A549 (cell line): ENCODE data around the gene LAMA3. TPM values are rescaled to one million over a fixed set of nuclear protein-coding genes. Genes with fewer than 3 reads are reported as not detected.

ENCODE experiments used
- ATAC-seq, 2 experiments: fragments of 200-7000 bp in 1 of 2; fragments of >200 bp in 1 of 2; cut with Nextera tagmentation in 1 of 2; cut with Tn5 transposase in 1 of 2; 3 replicates each; pipeline versions ENCODE4 v1.8.0 to v1.9.1; 2018 to 2020; ENCODE audit warnings: mild to moderate bottlenecking in 1 of 2, moderate library complexity in 1 of 2
- CTCF ChIA-PET: fragments of 300-600 bp; sonication (Branson Sonifier 250); formaldehyde crosslinking; extraction: SDS; loops from one replicate; lab custom pipeline; 2021; ENCODE audit warnings: antibody characterized with exemption, inconsistent platforms; lab: Yijun Ruan, JAX
- POLR2A ChIA-PET: fragments of 350-600 bp; formaldehyde crosslinking; extraction: SDS; loops from one replicate; lab custom pipeline; 2021; ENCODE audit warnings: antibody characterized with exemption, inconsistent platforms; lab: Yijun Ruan, JAX
- DNase-seq, 2 experiments: peaks; one replicate each; pipeline versions ENCODE4 v3.0.0 to v3.0.0-alpha.2; 2011 to 2016; ENCODE audit warnings: low read depth in 1 of 2, low spot score in 1 of 2
- FAIRE-seq: peaks from 2 replicates; lab custom pipeline; 2011; peaks lifted over from hg19 to GRCh38; lab: Jason Lieb, UNC
- H3K27ac ChIP-seq, 2 experiments: fragments of >200 bp; sonication (Bioruptor Twin); formaldehyde crosslinking; 3 replicates each; pipeline ENCODE4 v1.5.1; 2016 to 2017
- H3K4me1 ChIP-seq: fragments of >200 bp; sonication (Bioruptor Twin); formaldehyde crosslinking; 3 replicates; pipeline ENCODE4 v1.6.1; 2016
- H3K4me2 ChIP-seq: fragments of >200 bp; sonication (Bioruptor Twin); formaldehyde crosslinking; 3 replicates; pipeline ENCODE4 v1.6.1; 2016
- H3K4me3 ChIP-seq: fragments of >200 bp; sonication (Bioruptor Twin); formaldehyde crosslinking; 3 replicates; pipeline ENCODE4 v1.5.1; 2016
- H3K9me3 ChIP-seq: fragments of >200 bp; sonication (Bioruptor Twin); formaldehyde crosslinking; 3 replicates; pipeline ENCODE4 v1.6.1; 2016
- CHD4 ChIP-seq: fragments of 200-600 bp; sonication (generic); IDR thresholded peaks from 2 replicates; pipeline ENCODE4 v1.6.1; 2016; ENCODE audit warnings: antibody characterized with exemption, mild to moderate bottlenecking, borderline replicate concordance
- ESRRA ChIP-seq: fragments of 150-350 bp; IDR thresholded peaks from 2 replicates; pipeline ENCODE4 v1.6.1; 2014; ENCODE audit warnings: mild to moderate bottlenecking, low read length, borderline replicate concordance
- FOSB ChIP-seq: fragments of 250-450 bp; sonication (Bioruptor Pico); IDR thresholded peaks from 2 replicates; pipeline ENCODE4 v1.5.0; 2020; ENCODE audit warnings: mild to moderate bottlenecking, moderate library complexity
- FOXS1 ChIP-seq: fragments of 250-450 bp; sonication (Bioruptor Pico); IDR thresholded peaks from 2 replicates; pipeline ENCODE4 v1.5.0; 2020; ENCODE audit warnings: mild to moderate bottlenecking, moderate library complexity
- HEYL ChIP-seq: fragments of 250-450 bp; sonication (Bioruptor Pico); IDR thresholded peaks from 2 replicates; pipeline ENCODE4 v1.8.0; 2021; ENCODE audit warnings: mild to moderate bottlenecking, moderate library complexity
- MAFK ChIP-seq: fragments of 450-650 bp; IDR thresholded peaks from 2 replicates; pipeline ENCODE4 v1.6.1; 2014; ENCODE audit not compliant: partially characterized antibody
- MAZ ChIP-seq: fragments of 150-350 bp; IDR thresholded peaks from 2 replicates; pipeline ENCODE4 v1.6.1; 2014; ENCODE audit warnings: antibody characterized with exemption, low read depth, low read length, borderline replicate concordance
- RAD21 ChIP-seq, 2 experiments: fragments of >200 bp in 1 of 2; sonication (Bioruptor Twin) in 1 of 2; formaldehyde crosslinking in 1 of 2; IDR thresholded peaks in 1 of 2; conservative IDR thresholded peaks in 1 of 2; 2 replicates in 1 of 2; 3 replicates in 1 of 2; pipeline ENCODE4 v1.6.1; 2012 to 2018; ENCODE audit warnings: inconsistent platforms in 1 of 2
- RNF2 ChIP-seq: fragments of 200-600 bp; sonication (generic); IDR thresholded peaks from 2 replicates; pipeline ENCODE4 v1.6.1; 2016; ENCODE audit warnings: low read depth, mild to moderate bottlenecking, antibody characterized with exemption, moderate library complexity, borderline replicate concordance
- SMC3 ChIP-seq: fragments of >200 bp; sonication (Bioruptor Twin); formaldehyde crosslinking; IDR thresholded peaks from 3 replicates; pipeline ENCODE4 v1.6.1; 2018; ENCODE audit warnings: inconsistent platforms
- ZC3H11A ChIP-seq: fragments of 450-650 bp; IDR thresholded peaks from 2 replicates; pipeline ENCODE4 v1.6.1; 2014; ENCODE audit warnings: antibody characterized with exemption, mild to moderate bottlenecking
- ZFP36 ChIP-seq: fragments of 450-650 bp; IDR thresholded peaks from 2 replicates; pipeline ENCODE4 v1.6.1; 2014; ENCODE audit warnings: borderline replicate concordance; ENCODE audit not compliant: partially characterized antibody
- ZNF302 ChIP-seq: fragments of 250-450 bp; sonication (Bioruptor Pico); IDR thresholded peaks from 2 replicates; pipeline ENCODE4 v1.9.0; 2021; ENCODE audit warnings: inconsistent platforms, mild to moderate bottlenecking, moderate library complexity
- WGBS: methylation state at CpG from one replicate; pipeline ENCODE4 v1.1.6; 2017; ENCODE audit errors: missing lambda C conversion rate; 5-methylcytosine and 5-hydroxymethylcytosine counted together
- polyA plus RNA-seq, 4 experiments: library from polyadenylated mRNA; depleted of rRNA in 3 of 4; stranded (reverse); fragments of >200 nt; fragmentation: RNase III in 1 of 4; extraction: RNeasy Plus Mini Kit Qiagen cat#74134 plus additional on column Dnase treatment in 1 of 4; gene quantifications; 2 replicates in 3 of 4; 3 replicates in 1 of 4; pipeline ENCODE4 v1.2.3, GENCODE V29; 2011 to 2017
- TF ChIP-seq, protein P1 (sequence below): IDR thresholded peaks from 2 replicates; pipeline ENCODE4 v1.6.1; 2012
- TF ChIP-seq, protein P2 (sequence below): fragments of >200 bp; sonication (Bioruptor Twin); formaldehyde crosslinking; IDR thresholded peaks from 3 replicates; pipeline ENCODE4 v1.6.1; 2016
- TF ChIP-seq, protein P3 (sequence below): fragments of 250-450 bp; sonication (Bioruptor Pico); IDR thresholded peaks from 2 replicates; pipeline ENCODE4 v1.5.0; 2021; ENCODE audit warnings: mild to moderate bottlenecking, moderate library complexity, borderline replicate concordance
- TF ChIP-seq, protein P4 (sequence below): fragments of >200 bp; sonication (Bioruptor Twin); formaldehyde crosslinking; IDR thresholded peaks from 3 replicates; pipeline ENCODE4 v1.5.1; 2016
- TF ChIP-seq, protein P5 (sequence below): IDR thresholded peaks from 2 replicates; pipeline ENCODE4 v1.6.1; 2012; ENCODE audit warnings: low read depth, borderline replicate concordance

LAMA3 gene
- polyA plus RNA-seq, 2 of the 4 experiments (the other 2 are of a cell fraction) = 18.2 to 31.0 TPM

DNA sequence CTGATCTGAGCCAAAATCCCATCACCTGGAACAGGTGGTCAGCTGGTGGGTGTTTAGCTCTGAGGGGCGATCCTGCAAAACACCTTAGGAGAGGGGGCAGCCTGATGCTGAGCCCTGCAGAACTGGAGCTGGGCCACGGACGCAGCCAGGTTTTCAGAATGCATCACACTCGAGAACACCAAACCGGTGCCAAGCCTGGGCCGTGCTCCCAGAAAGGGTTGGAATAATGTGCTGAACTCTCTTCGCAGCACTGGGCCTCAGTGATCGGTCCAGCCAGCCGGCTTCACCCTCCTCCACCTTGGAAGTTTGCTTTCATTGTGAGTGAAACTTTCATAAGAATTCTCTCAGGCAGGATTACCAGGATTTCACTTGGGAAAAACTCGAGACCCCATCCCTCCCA is 268.8 kb downstream of the LAMA3 start:
- POLR2A ChIA-PET = no interaction called here
- no peak overlapping the region for H3K4me3 ChIP-seq
- no peak overlapping the region for H3K4me2 ChIP-seq
- CTCF ChIA-PET = interaction anchor here (0.8 kb wide), 1 partner anchor 40 kb away, joined by 3 read pairs; no protein-coding TSS in a partner anchor
- DNase-seq = no peak
- TF ChIP-seq HEYL (CRISPR knock-in tag) (no peak), RAD21 (conservative IDR thresholded peaks at IDR 0.05 in 1 of 2, IDR thresholded peaks at IDR 0.05 in 1 of 2) (no peak), ZNF302 (CRISPR knock-in tag) (no peak), RNF2 (no peak), CHD4 (no peak), MAZ (no peak), ZFP36 (no peak), FOXS1 (no peak), FOSB (CRISPR knock-in tag) (no peak), MAFK (no peak), ZC3H11A (no peak), ESRRA (no peak)
- TF ChIP-seq, protein P1, sequence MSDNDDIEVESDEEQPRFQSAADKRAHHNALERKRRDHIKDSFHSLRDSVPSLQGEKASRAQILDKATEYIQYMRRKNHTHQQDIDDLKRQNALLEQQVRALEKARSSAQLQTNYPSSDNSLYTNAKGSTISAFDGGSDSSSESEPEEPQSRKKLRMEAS = no peak
- TF ChIP-seq, protein P2, sequence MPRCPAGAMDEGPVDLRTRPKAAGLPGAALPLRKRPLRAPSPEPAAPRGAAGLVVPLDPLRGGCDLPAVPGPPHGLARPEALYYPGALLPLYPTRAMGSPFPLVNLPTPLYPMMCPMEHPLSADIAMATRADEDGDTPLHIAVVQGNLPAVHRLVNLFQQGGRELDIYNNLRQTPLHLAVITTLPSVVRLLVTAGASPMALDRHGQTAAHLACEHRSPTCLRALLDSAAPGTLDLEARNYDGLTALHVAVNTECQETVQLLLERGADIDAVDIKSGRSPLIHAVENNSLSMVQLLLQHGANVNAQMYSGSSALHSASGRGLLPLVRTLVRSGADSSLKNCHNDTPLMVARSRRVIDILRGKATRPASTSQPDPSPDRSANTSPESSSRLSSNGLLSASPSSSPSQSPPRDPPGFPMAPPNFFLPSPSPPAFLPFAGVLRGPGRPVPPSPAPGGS = no peak
- TF ChIP-seq, protein P3, sequence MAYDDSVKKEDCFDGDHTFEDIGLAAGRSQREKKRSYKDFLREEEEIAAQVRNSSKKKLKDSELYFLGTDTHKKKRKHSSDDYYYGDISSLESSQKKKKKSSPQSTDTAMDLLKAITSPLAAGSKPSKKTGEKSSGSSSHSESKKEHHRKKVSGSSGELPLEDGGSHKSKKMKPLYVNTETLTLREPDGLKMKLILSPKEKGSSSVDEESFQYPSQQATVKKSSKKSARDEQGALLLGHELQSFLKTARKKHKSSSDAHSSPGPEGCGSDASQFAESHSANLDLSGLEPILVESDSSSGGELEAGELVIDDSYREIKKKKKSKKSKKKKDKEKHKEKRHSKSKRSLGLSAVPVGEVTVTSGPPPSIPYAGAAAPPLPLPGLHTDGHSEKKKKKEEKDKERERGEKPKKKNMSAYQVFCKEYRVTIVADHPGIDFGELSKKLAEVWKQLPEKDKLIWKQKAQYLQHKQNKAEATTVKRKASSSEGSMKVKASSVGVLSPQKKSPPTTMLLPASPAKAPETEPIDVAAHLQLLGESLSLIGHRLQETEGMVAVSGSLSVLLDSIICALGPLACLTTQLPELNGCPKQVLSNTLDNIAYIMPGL = no peak
- TF ChIP-seq, all 56 proteins: peak for 0
- no peaks in the 10 kb centered on the region for H3K4me1 ChIP-seq
- no peaks in the 10 kb centered on the region for H3K9me3 ChIP-seq
- ATAC-seq (no peak), FAIRE-seq (no peak)
- H3K27ac ChIP-seq = no peak overlapping the region
- 79% methylated on average over 8 of the region's 10 CpGs for WGBS

DNA sequence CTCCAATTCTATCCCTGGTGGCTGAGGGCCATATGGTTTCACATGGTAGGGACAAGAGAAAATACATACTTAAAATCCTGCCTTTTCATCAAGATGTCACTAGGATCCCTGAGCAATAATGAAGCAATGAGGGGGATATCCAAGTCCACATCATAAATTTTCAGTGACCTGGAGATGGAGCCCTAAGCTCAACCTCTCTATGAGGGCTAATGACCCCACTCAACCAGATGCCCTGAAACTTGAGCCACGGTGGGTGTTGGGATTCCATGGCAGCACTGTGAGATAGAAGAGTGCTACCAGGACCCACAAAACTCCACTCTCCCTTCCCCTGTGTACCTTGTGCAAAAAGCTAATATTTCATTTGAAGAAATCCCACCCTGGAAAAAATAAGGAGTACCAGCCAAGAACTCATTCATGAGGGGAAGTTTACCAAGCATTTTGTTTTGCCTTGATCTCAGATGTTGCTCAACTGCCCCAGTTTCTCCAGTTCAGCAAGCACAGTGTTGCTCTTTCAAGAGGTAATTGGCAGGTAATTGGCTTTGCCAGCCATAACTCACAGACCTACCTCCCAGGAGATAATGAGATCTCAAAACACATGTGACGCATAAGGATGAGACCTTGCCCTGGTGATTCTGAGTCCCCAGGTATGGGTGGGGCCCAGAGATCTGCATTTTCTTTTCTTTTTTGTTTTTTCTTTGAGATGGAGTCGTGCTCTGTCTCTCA is 274.4 kb downstream of the LAMA3 start:
- no peak for FAIRE-seq
- ChIA-PET CTCF (interaction anchor here (1.2 kb wide), 1 partner anchor 9 kb away, joined by 3 read pairs; no protein-coding TSS in a partner anchor), POLR2A (no interaction called here)
- Histone ChIP-seq H3K9me3 (no peaks in the 10 kb centered on the region), H3K4me2 (no peak overlapping the region), H3K4me3 (no peak overlapping the region), H3K27ac (no peak overlapping the region), H3K4me1 (peaks cover 9% of the 10 kb centered on the region; the same call in 1 of the 3 replicates)
- TF ChIP-seq, protein P4, sequence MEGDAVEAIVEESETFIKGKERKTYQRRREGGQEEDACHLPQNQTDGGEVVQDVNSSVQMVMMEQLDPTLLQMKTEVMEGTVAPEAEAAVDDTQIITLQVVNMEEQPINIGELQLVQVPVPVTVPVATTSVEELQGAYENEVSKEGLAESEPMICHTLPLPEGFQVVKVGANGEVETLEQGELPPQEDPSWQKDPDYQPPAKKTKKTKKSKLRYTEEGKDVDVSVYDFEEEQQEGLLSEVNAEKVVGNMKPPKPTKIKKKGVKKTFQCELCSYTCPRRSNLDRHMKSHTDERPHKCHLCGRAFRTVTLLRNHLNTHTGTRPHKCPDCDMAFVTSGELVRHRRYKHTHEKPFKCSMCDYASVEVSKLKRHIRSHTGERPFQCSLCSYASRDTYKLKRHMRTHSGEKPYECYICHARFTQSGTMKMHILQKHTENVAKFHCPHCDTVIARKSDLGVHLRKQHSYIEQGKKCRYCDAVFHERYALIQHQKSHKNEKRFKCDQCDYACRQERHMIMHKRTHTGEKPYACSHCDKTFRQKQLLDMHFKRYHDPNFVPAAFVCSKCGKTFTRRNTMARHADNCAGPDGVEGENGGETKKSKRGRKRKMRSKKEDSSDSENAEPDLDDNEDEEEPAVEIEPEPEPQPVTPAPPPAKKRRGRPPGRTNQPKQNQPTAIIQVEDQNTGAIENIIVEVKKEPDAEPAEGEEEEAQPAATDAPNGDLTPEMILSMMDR = peak; percentile 19; the same call in 2 of the 3 replicates
- TF ChIP-seq RAD21 (conservative IDR thresholded peaks at IDR 0.05 in 1 of 2, IDR thresholded peaks at IDR 0.05 in 1 of 2) = peak in 1 of 2 experiments; percentile 44; a peak in 2 of 5 replicates
- TF ChIP-seq, protein P5, sequence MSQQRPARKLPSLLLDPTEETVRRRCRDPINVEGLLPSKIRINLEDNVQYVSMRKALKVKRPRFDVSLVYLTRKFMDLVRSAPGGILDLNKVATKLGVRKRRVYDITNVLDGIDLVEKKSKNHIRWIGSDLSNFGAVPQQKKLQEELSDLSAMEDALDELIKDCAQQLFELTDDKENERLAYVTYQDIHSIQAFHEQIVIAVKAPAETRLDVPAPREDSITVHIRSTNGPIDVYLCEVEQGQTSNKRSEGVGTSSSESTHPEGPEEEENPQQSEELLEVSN = no peak
- TF ChIP-seq SMC3 = 0 out of 3 replicates have a peak, but pooled peaks have one; percentile 21
- DNase-seq = peak in 1 of 2 experiments; percentile 12
- 88% methylated on average over 3 of the region's 3 CpGs for WGBS
- peak; percentile 56 to 60; a peak in 3 of 6 replicates for ATAC-seq
